Measurements from ENCODE around the gene ARHGAP33. TPM values are rescaled to one million over a fixed set of nuclear protein-coding genes. Genes with fewer than 3 reads are reported as not detected.

The ARHGAP33 gene
- total and polyA plus RNA-seq, 2 donors (not counting 3 experiments of a cell fraction or from before 2014, with no cell fraction given): 11.0 to 18.4 TPM

DNA sequence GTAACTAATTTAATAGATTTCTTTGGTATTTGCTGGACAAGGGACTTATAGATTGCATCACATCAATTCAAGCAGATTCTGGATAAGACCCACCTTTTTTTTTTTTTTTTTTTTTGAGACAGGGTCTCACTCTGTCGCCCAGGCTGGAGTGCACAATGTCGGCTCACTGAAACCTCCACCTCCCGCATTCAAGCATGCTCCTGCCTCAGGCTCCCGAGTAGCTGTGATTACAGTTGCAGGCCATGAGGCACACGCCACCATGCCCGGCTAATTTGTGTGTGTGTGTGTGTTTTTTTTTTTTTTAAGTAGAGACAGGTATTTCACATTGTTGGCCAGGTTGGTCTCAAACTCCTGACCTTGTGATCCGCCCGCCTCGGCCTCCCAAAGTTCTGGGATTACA is 41.5 kb downstream of the ARHGAP33 start:
- Histone ChIP-seq H3K27me3 (ENCODE audit: control insufficient read depth in 2 of 2, insufficient read depth in 2 of 2, low read length in 2 of 2) (no peaks in the 10 kb centered on the region), H3K79me2 (ENCODE audit: control insufficient read depth, insufficient read depth, low read length) (no peaks in the 10 kb centered on the region), H3K9ac (replicated peaks; ENCODE audit: extremely low read depth, insufficient read depth, low read length) (no peak overlapping the region), H3K4me1 (ENCODE audit: control insufficient read depth, extremely low read depth, insufficient read depth, low read length) (no peaks in the 10 kb centered on the region), H3K27ac (ENCODE audit: insufficient read depth, low read depth, low read length) (no peak overlapping the region), H3K36me3 (ENCODE audit: control insufficient read depth in 2 of 2, extremely low read depth in 1 of 2, insufficient read depth in 2 of 2, low read length in 2 of 2) (no peaks in the 10 kb centered on the region), H4K20me1 (replicated peaks; ENCODE audit: control insufficient read depth, extremely low read depth, insufficient read depth, low read length) (no peaks in the 10 kb centered on the region), H3K9me3 (replicated peaks; ENCODE audit: control insufficient read depth, insufficient read depth, low read length) (no peaks in the 10 kb centered on the region), H3K4me3 (replicated peaks in 1 of 3; ENCODE audit: insufficient read depth in 1 of 3, low read depth in 1 of 3, low read length in 3 of 3) (no peak overlapping the region), H3K4me2 (ENCODE audit: insufficient read depth, low read length) (no peak overlapping the region), H2AFZ (ENCODE audit: low read depth, low read length) (no peak overlapping the region), H3K9me1 (replicated peaks; ENCODE audit: control insufficient read depth, extremely low read depth, insufficient read depth, low read length) (no peaks in the 10 kb centered on the region)
- FAIRE-seq (no peak), DNase-seq (ENCODE audit: low read depth, low spot score) (no peak)
- POLR2A ChIA-PET: no interaction called here
- no TSS peak for BruUV-seq (replicated peaks)
- TF ChIP-seq, protein P1, sequence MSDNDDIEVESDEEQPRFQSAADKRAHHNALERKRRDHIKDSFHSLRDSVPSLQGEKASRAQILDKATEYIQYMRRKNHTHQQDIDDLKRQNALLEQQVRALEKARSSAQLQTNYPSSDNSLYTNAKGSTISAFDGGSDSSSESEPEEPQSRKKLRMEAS (IDR thresholded peaks at IDR 0.05; ENCODE audit: insufficient read depth, insufficient read length): no peak
- TF ChIP-seq POLR2AphosphoS5 (IDR thresholded peaks at IDR 0.05; ENCODE audit: insufficient read depth, low read depth, low read length) (no peak), MYC (IDR thresholded peaks at IDR 0.05; ENCODE audit: low read depth, low read length) (no peak), FOS (IDR thresholded peaks at IDR 0.05; ENCODE audit: borderline replicate concordance, insufficient read depth, low read length) (no peak), GATA2 (IDR thresholded peaks at IDR 0.05; ENCODE audit: insufficient read depth, insufficient read length, low read depth, low read length) (no peak), POLR2A (IDR thresholded peaks at IDR 0.05; ENCODE audit: low read depth, low read length) (no peak), JUN (IDR thresholded peaks at IDR 0.05; ENCODE audit: borderline replicate concordance, insufficient read depth, insufficient read length, low read depth) (no peak), EZH2 (IDR thresholded peaks at IDR 0.05; ENCODE audit: borderline replicate concordance, low read depth, low read length, severe bottlenecking) (no peak)
- TF ChIP-seq, protein P2, sequence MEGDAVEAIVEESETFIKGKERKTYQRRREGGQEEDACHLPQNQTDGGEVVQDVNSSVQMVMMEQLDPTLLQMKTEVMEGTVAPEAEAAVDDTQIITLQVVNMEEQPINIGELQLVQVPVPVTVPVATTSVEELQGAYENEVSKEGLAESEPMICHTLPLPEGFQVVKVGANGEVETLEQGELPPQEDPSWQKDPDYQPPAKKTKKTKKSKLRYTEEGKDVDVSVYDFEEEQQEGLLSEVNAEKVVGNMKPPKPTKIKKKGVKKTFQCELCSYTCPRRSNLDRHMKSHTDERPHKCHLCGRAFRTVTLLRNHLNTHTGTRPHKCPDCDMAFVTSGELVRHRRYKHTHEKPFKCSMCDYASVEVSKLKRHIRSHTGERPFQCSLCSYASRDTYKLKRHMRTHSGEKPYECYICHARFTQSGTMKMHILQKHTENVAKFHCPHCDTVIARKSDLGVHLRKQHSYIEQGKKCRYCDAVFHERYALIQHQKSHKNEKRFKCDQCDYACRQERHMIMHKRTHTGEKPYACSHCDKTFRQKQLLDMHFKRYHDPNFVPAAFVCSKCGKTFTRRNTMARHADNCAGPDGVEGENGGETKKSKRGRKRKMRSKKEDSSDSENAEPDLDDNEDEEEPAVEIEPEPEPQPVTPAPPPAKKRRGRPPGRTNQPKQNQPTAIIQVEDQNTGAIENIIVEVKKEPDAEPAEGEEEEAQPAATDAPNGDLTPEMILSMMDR (IDR thresholded peaks at IDR 0.05; ENCODE audit: extremely low read depth in 1 of 2, insufficient read depth in 1 of 2, low read depth in 1 of 2, low read length in 2 of 2): no peak
- intact Hi-C loops (cut with micrococcal nuclease) (no loop called here), dilution Hi-C loops (cut with MboI; ENCODE audit: extremely low pct_ligation_motif_present, low sequenced_read_pairs) (no loop called here)
- CTCF ChIA-PET: interaction anchor here (0.7 to 1.4 kb wide), 2 partner anchors 9 to 42 kb away, joined by 4 read pairs; no protein-coding TSS in a partner anchor

All from endothelial cell of umbilical vein (primary cell).